Stimulated activated CD4-positive, alpha-beta T cell treated with anti-CD3 and anti-CD28 coated beads, Interleukin-1b, Interleukin-23, amount 100 ng/mL, for 24 hours (primary cell): ENCODE results near the gene ILDR2.

Experiments used
- DNase-seq, 4 experiments: peaks; one replicate each; pipeline ENCODE4 v3.0.0-alpha.2; 2020; ENCODE audit warnings: low read depth in 4 of 4, low spot score in 1 of 4

ILDR2 gene

GRCh38 chr1:166975361-166976129 is at the start of gene ILDR2:
ILDR2 (minus strand) TSS chr1:166975540; CDS start chr1:166975268, 272 bp downstream.
- DNase-seq: peak; percentile 36 to 70 (median 44)

DNA sequence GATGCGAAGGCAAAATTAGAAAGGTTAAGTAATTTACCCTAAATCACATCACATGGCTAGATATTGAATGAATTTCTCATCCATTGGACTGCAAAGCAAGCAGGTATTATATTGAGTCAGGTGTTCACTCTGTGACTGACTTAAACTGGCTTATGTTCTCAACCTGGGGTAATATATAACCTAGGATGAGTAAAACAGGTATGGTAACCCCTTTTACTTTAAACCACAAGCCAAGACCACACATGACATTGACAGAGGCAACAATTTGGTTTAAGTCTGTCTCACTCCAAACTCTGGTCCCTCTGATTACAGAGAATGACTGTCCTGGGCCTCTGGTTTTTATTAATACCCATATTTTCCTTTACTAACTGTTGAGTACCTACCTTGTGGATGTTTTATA is 47.0 kb upstream of the ILDR2 start:
- no peak for DNase-seq

DNA sequence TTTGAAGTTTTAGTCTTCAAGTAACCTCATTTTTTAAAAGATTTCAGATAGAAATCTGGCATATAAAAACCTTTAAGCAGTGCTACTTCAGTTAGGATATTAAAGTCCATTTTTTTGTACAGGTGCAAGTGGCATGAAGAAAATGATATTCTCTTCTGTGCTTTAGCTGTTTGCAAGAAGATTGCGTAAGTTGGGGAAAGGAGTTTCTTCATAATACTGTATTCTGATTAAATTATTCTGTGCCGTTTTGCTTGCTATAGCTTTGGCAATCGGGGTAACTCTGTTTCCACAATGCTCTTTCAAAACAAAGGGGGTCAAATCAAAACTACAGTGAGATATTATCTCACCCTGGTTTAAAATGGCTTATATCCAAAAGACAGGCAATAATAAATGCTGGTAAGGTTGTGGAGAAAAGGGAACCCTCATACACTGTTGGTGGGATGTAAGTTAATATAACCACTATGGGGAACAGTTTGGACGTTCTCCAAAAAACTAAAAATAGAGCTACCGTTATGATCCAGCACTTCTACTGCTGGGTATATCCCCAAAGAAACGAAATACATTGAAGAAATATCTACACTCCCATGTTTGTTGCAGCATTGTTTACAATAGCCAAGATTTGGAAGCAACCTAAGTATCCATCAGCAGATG is 40.9 kb upstream of the ILDR2 start:
- no peak for DNase-seq

DNA sequence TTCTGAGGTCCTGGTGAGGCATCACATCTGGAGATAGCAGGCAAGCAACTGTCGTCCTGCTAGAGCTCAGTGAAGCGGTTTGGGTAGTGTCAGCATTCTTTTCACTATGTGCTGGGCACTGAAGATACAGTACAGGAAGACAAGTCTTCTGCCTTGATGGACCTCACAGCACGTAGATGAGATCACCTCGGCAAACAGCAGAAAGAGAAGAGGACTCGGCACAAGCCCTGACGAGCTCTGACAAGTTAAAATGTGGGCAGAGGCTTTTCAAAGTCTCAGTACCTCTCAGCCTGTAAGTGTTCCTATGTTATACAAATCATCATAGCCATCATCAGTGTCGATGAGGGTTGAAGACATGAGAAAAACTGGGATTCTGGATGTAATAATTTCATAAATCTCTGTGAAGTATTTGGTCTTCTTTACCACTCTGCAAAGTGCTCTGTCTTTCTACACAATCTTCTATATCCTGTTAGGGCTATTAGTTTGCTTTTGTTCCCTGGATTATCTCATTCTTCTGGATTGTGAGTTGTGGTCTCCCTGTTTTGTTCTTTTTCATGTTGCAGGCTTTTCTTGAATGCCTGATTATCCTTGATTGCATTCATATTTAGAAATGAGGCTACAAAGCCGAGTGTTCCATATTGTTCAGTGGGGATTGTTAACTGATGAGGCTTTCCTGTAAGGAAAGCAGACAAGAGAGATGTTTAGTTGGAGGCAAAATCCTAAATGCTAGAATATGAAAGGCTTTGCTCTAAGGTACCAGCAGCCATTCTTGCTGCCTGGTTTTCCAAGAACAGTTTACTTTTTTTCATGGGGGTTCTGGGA is 38.0 kb upstream of the ILDR2 start:
- DNase-seq: no peak

DNA sequence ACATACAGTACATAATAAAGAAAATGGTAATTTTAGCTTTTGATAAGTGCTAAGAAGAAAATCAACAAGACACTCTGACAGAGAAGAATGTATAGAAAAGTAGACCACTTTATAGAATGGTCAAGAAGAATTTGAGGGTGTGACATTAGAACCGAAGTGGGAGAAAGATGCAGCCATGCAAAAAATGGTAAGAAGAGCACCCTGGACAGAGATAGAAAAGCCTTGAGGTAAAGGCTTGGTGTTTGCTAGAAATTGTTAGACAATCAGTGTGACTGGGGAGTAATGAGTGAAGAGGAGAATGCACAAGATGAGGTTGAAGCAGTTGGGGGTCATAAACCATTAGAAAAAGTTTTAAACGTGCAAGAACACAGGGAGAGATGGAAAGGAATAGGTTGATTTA is 37.2 kb upstream of the ILDR2 start:
- DNase-seq: no peak

DNA sequence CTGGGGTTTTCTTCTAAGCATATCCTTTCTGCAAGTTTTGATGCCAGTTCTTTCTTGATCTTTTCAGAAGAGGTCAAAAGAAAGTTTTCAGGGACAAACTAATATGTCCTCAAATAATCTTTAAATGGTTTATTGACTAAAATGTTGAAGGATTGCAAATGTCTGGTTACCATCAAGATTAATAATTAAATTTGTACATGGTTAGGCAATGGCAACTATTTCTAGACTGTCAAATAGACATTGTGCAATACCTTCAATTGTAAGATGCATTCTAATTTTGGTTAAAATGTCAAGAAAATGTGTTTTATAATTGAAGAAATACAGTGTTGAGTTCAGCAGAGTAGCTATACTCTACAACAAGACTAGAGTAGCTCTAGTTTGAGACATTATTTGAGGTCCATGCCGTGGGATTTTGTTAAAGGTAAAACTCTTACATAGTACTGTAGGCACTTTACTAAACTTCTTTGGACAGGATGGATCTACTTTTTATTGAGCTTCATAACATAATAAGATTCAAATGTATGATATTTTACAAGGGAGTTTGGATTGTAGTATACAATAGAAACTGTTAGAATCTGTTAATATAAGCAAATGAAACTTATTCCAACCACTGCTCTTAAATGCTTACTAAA is 36.3 kb upstream of the ILDR2 start:
- DNase-seq: no peak

DNA sequence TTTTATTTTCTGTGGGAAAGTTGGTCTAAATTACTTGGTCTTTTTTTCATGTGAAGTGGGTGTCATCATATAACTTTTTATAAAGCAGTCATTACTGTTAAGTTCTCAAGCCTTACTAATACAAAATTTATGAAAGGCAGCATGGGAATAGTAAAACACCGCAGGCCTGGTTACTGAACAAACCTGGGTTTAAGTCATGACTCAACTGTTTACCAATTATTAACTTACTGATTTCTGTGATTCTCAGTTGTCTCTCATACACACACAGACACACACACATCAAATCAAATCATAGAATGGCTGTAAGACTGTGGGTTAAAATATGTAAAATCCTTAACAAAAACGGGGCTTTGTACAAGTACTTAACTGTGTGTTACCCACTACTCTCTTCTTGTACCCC is 28.4 kb upstream of the ILDR2 start:
- DNase-seq: no peak

GRCh38 chr1:167002354-167002753 is 27.0 kb upstream of the ILDR2 start:
- DNase-seq: no peak

DNA sequence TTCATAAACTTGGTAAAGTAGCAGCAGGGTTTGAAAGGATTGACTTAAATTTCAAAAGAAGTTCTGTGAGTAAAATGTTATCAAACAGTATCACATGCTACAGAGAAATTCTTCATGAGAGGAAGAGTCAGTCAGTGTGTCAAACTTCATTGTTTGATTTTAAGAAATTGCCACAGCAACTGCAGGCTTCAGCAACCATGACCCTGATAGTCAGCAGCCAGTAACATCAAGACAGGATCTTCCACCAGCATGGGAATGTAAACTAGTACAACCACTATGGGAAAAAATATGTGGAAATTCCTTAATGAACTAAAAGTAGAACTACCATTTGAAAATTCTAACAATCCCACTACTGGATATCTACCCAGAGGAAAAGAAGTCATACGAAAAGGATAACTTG is 25.2 kb upstream of the ILDR2 start:
- DNase-seq: no peak

DNA sequence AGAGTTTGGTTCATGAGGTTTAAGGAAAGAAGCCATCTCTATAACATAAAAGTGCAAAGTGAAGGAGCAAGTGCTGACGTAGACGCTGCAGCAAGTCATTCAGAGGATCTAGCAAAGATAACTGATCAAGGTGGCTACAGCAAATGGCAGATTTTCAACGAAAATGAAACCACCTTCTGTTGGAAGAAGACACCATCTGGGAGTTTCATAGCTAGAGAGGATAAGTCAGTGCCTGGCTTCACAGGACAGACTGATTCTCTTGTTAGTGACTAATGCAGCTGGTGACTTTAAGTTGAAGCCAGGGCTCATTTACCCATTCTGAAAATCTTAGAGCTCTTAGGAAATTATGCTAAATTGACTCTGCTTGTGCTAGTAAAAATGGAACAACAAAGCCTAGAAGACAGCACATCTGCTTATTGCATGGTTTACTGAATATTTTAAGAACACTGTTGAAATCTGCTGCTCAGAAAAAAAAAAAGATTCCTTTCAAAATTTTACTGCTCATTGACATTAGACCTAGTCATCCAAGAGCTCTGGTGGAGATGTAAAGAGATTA is 24.2 kb upstream of the ILDR2 start:
- no peak for DNase-seq

DNA sequence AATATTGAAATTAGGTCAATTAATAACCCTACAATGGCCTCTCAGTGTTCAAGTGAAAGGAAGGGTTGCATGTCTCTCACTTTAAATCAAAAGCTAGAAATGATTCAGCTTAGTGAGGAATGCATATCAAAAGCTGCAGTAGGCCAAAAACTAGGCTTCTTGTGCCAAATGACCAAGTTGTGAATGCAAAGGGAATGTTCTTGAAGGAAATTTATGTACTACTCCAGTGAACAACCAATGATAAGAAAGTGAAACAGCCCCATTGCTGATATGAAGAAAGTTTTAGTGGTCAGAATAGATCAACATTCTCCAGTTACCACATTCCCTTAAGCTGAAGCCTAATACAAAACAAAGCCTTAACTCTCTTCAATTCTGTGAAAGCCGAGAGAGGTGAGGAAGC is 23.7 kb upstream of the ILDR2 start:
- DNase-seq: no peak

- DNase-seq: no peak
These were observed 13.7 kb upstream of the ILDR2 start, which contains the start of gene MAEL for GRCh38 chr1:166988974-166989515. MAEL (plus strand) TSS chr1:166989280; CDS start chr1:166989353, 73 bp downstream.

GRCh38 chr1:166981589-166981988 is 6.2 kb upstream of the ILDR2 start:
- no peak for DNase-seq

- no peak for DNase-seq
These were observed 5.5 kb upstream of the ILDR2 start for GRCh38 chr1:166980818-166981217.

- DNase-seq: no peak
These were observed 5.0 kb upstream of the ILDR2 start for GRCh38 chr1:166980383-166980782.

DNA sequence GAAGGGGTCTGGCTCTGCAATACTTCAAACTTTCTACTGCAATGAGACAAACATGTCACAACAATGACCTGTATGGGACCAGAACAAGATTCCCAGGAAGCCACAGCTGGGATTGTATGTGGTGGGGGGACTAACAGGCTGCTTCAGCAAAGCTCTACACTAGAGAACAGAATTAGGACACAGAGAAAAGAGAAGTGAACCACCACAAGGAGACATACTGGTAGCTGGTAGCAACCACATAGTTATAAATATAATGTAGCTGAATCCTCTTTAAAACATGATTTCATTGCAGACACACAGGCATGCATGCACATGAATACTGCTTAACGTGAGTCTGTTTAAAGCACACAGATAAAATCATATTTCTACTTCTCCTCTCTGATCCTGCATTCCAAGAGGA is 3.5 kb upstream of the ILDR2 start:
- DNase-seq: no peak

GRCh38 chr1:166977951-166978350 is 2.6 kb upstream of the ILDR2 start:
- no peak for DNase-seq

DNA sequence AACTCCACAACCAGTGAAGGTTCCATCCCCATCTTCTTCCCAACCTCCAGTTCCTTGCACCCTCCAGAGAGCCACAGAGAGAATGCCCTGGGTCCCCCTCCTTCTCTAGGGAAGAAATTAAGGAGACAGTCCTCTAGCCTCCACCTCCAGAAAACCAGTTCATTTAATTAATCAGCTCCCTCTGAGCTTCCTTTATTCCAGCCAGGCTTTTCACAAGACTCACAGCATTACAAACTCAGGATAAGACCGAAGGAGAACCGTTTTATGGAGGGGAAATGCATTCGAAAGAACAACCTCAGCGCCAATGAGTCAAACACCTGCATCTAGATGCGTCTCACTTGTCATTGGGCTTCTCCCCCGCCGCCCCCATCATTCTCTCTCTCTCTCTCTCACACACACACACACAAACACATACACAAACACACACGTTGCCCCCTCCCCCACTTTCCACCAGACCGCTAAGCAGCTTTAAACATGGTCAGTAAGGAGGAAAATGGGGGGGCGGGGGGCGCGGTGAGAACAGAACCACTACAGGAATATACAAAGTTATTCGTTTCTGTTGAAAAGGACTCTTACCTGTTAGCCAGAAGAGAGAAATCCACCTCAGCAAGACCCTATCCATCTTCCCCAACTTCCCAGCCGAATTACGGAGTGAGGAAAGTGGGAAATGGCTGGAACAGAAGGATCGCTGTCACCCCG is 544 bp downstream of the ILDR2 start:
- DNase-seq: peak; percentile 4 to 42 (median 20)

GRCh38 chr1:166972826-166973225 is 2.5 kb downstream of the ILDR2 start:
- DNase-seq: no peak

DNA sequence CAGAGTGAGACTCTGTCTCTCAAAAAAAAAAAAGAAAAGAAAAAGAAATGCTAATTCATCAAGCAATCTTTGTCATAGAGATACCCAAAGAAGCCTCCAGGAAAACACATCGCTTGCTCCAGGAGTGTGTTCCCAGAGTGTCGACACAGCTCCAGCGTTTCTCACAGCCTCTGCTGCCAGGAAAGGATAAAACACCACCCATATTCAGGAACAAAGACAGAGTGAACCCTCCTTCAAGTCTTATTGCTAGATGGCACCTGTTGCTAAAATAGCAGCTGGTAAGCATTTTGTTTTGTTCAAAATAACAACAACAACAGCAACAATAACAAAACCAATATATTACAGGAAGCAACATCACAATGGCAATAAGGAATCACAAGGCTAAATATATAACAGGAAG is 3.1 kb downstream of the ILDR2 start:
- DNase-seq: no peak
